ENCODE measurements around the gene PAGE5. TPM values are rescaled to one million over a fixed set of nuclear protein-coding genes. Genes with fewer than 3 reads are reported as not detected.

The PAGE5 gene
- total RNA-seq, 1 experiment from 2014 or later, result not detected

Other genes with a start within 250 kb of the PAGE5 start
- gene PFKFB1, start 226.2 kb upstream of the PAGE5 start, total RNA-seq (2014; rRNA removed; shearing (Covaris generic)), result not detected in 2 replicates
- gene APEX2, start 220.0 kb upstream of the PAGE5 start, total RNA-seq (2014; rRNA removed; shearing (Covaris generic)), result 13.1 and 15.7 TPM in 2 replicates
- not detected in 2 replicates for gene ALAS2, start 189.4 kb upstream of the PAGE5 start, total RNA-seq (2014; rRNA removed; shearing (Covaris generic))
- gene PAGE2B, start 145.3 kb upstream of the PAGE5 start, total RNA-seq (2014; rRNA removed; shearing (Covaris generic)), result not detected in 2 replicates
- not detected in 2 replicates for gene PAGE2, start 131.3 kb upstream of the PAGE5 start, total RNA-seq (2014; rRNA removed; shearing (Covaris generic))
- not detected in 2 replicates for gene PAGE3, start 44.6 kb downstream of the PAGE5 start, total RNA-seq (2014; rRNA removed; shearing (Covaris generic))
- 28.2 and 31.5 TPM in 2 replicates for gene MAGEH1, start 231.8 kb downstream of the PAGE5 start, total RNA-seq (2014; rRNA removed; shearing (Covaris generic))

Measured in SJSA1 (cell line).